HepG2 (cell line): ENCODE data around the gene ARFGAP2. TPM values are rescaled to one million over a fixed set of nuclear protein-coding genes. Genes with fewer than 3 reads are reported as not detected.
A peak's percentile ranks its signal among the peaks of the same experiment; 100 is the strongest.

Experiments
- ATAC-seq: fragments of 200-7000 bp; cut with Tn5 transposase; 3 replicates; pipeline ENCODE4 v1.9.1; 2020; ENCODE audit warnings: mild to moderate bottlenecking, moderate library complexity
- BruUV-seq: library from RNA; stranded (reverse); fragments of 400-500 nt; replicated peaks from 2 replicates; lab custom pipeline; 2021; lab: Mats Ljungman, UMichigan
- CTCF ChIA-PET: fragments of 300-600 bp; formaldehyde crosslinking; extraction: SDS; loops from one replicate; lab custom pipeline; 2021; ENCODE audit warnings: low total read pairs, inconsistent platforms, low intra/inter-chr PET ratio; lab: Yijun Ruan, JAX
- POLR2A ChIA-PET: fragments of 350-600 bp; sonication (Branson Sonifier 250); formaldehyde crosslinking; loops from one replicate; lab custom pipeline; 2020; ENCODE audit warnings: antibody characterized with exemption, inconsistent platforms; lab: Yijun Ruan, JAX
- DNase-seq: peaks from one replicate; pipeline ENCODE4 v3.0.0-alpha.2; 2015; ENCODE audit warnings: low spot score
- FAIRE-seq: peaks from 3 replicates; lab custom pipeline; 2011; peaks lifted over from hg19 to GRCh38; lab: Jason Lieb, UNC
- H2AFZ ChIP-seq: one replicate; pipeline ENCODE4 v1.6.1; 2011; ENCODE audit warnings: low read length, inconsistent platforms
- H3K27ac ChIP-seq: fragments of 300-600 bp; 3 replicates; pipeline ENCODE4 v1.8.0; 2011; ENCODE audit warnings: mixed run types, mild to moderate bottlenecking, mixed read lengths, low read length, inconsistent platforms; ENCODE audit not compliant: insufficient read depth; ENCODE audit errors: extremely low read length
- H3K27me3 ChIP-seq, 2 experiments: fragments of 200-600 bp in 1 of 2; 2 replicates in 1 of 2; 3 replicates in 1 of 2; pipeline versions ENCODE4 v1.6.0 to v1.8.0; 2011; ENCODE audit warnings: low read length in 2 of 2, mild to moderate bottlenecking in 2 of 2, moderate library complexity in 2 of 2, inconsistent platforms in 1 of 2; ENCODE audit not compliant: insufficient read depth in 2 of 2, control insufficient read depth in 1 of 2
- H3K36me3 ChIP-seq, 2 experiments: fragments of 200-600 bp in 1 of 2; replicated peaks in 1 of 2; 2 replicates in 1 of 2; 3 replicates in 1 of 2; pipeline versions ENCODE4 v1.5.1 to v1.8.0; 2011; ENCODE audit warnings: low read length in 2 of 2, inconsistent platforms in 1 of 2; ENCODE audit not compliant: insufficient read depth in 2 of 2, control insufficient read depth in 1 of 2
- H3K4me1 ChIP-seq: 2 replicates; pipeline ENCODE4 v1.5.1; 2012; ENCODE audit warnings: low read length, inconsistent platforms; ENCODE audit not compliant: insufficient read depth
- H3K4me2 ChIP-seq: 2 replicates; pipeline ENCODE4 v1.6.0; 2011; ENCODE audit warnings: low read depth, low read length, inconsistent platforms
- H3K4me3 ChIP-seq, 3 experiments: fragments of 200-600 bp in 1 of 3; sonication (generic), shearing (Covaris generic) in 1 of 3; replicated peaks in 1 of 3; 2 replicates each; pipeline ENCODE4 v1.5.1; 2011 to 2016; ENCODE audit warnings: low read length in 3 of 3, inconsistent platforms in 2 of 3, low read depth in 2 of 3, mild to moderate bottlenecking in 2 of 3, control low read depth in 1 of 3, mixed read lengths in 1 of 3; ENCODE audit not compliant: insufficient read depth in 1 of 3
- H3K79me2 ChIP-seq: one replicate; pipeline ENCODE4 v1.6.1; 2011; ENCODE audit warnings: low read length, inconsistent platforms; ENCODE audit not compliant: insufficient read depth
- H3K9ac ChIP-seq: 2 replicates; pipeline ENCODE4 v1.6.0; 2011; ENCODE audit warnings: mild to moderate bottlenecking, low read depth, low read length, inconsistent platforms; ENCODE audit not compliant: insufficient read depth
- H3K9me3 ChIP-seq: 2 replicates; pipeline ENCODE4 v1.5.1; 2012; ENCODE audit warnings: mild to moderate bottlenecking, low read length
- H4K20me1 ChIP-seq: 2 replicates; pipeline ENCODE4 v1.6.0; 2011; ENCODE audit warnings: inconsistent platforms, mild to moderate bottlenecking, low read length, moderate library complexity; ENCODE audit not compliant: insufficient read depth
- AGO2 ChIP-seq: fragments of 200-400 bp; formaldehyde crosslinking; optimal IDR thresholded peaks from 2 replicates; pipeline ENCODE3; 2017; ENCODE audit warnings: mild to moderate bottlenecking, low read depth, low read length, moderate library complexity
- BHLHE40 ChIP-seq: IDR thresholded peaks from 2 replicates; pipeline ENCODE4 v1.6.1; 2011; ENCODE audit warnings: low read length, improper control_type of control experiment
- SSRP1 ChIP-seq: IDR thresholded peaks from 2 replicates; pipeline ENCODE4 v1.6.1; 2016; ENCODE audit warnings: control low read depth
- WGBS: methylation state at CpG from one replicate; pipeline ENCODE4 v1.1.6; 2017; ENCODE audit warnings: low lambda C conversion rate; 5-methylcytosine and 5-hydroxymethylcytosine counted together
- in situ Hi-C: cut with HindIII; loops from 2 replicates; pipeline ENCODE4 v1.10.0; 2017; ENCODE audit warnings: low pct_unique_long_range_greater_than_20kb; ENCODE audit not compliant: extremely low pct_ligation_motif_present
- intact Hi-C: fragments of 100-400 bp; cut with micrococcal nuclease; formaldehyde crosslinking; loops from one replicate; pipeline ENCODE4 v1.10.0; 2022; ENCODE audit not compliant: unreplicated experiment
- polyA plus RNA-seq, 8 experiments: library from polyadenylated mRNA; depleted of rRNA in 3 of 8; stranded (reverse) in 7 of 8; unstranded in 1 of 8; fragments of >200 nt; fragmentation: Illumina TruSeq in 4 of 8; extraction: Trizol in 4 of 8; gene quantifications; 2 replicates each; pipeline versions ENCODE4 v1.2.1 to v1.2.3, GENCODE V29; 2011 to 2016; ENCODE audit warnings: low read depth in 4 of 8, missing spikeins in 1 of 8, mixed read lengths in 1 of 8; ENCODE audit not compliant: insufficient read depth in 1 of 8
- total RNA-seq, 5 experiments: library from RNA; depleted of rRNA; stranded (reverse); fragments of >200 nt; fragmentation: Illumina TruSeq; extraction: Trizol; gene quantifications; 2 replicates each; pipeline ENCODE4 v1.2.3, GENCODE V29; 2016; ENCODE audit warnings: low read depth in 1 of 5
- TF ChIP-seq, protein P1 (sequence below): sonication (generic); formaldehyde crosslinking; IDR thresholded peaks from 2 replicates; pipeline ENCODE4 v1.4.0; 2020; ENCODE audit warnings: mild to moderate bottlenecking, missing genetic modification reagents
- TF ChIP-seq, protein P2 (sequence below): sonication (generic); formaldehyde crosslinking; IDR thresholded peaks from 2 replicates; pipeline ENCODE4 v1.5.1; 2020; ENCODE audit warnings: mild to moderate bottlenecking, missing genetic modification reagents, moderate library complexity

ARFGAP2 gene
- total and polyA plus RNA-seq, 2 of the 13 experiments (the other 11 are each of a cell fraction or from before 2014, with no cell fraction given), result 32.3 to 75.3 TPM

DNA sequence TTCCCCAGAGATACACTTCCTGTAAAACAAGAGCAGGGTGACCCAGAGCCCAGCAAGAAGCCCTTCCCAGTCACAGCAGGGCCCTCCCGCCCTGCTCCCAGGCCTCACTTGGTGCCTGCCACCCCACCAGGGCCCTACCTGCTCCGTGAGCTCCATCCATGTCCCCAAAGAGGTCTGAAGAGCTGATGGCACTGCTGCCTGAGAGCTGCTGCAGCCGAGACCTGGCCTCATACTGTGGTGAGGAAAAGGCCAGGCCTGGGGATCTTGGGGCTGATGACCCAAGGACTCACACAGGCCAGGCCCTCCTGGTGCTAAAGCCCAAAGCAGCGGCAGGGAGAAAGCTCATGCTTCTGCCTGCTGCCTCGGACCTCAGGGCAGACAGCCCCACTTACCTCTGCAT, 10.3 kb downstream of the ARFGAP2 start:
- TF ChIP-seq SSRP1 (CRISPR knock-in tag) (0 out of 2 replicates have a peak, but pooled peaks have one; percentile 31), BHLHE40 (no peak), AGO2 (peak; percentile 64)
- TF ChIP-seq, protein P1, sequence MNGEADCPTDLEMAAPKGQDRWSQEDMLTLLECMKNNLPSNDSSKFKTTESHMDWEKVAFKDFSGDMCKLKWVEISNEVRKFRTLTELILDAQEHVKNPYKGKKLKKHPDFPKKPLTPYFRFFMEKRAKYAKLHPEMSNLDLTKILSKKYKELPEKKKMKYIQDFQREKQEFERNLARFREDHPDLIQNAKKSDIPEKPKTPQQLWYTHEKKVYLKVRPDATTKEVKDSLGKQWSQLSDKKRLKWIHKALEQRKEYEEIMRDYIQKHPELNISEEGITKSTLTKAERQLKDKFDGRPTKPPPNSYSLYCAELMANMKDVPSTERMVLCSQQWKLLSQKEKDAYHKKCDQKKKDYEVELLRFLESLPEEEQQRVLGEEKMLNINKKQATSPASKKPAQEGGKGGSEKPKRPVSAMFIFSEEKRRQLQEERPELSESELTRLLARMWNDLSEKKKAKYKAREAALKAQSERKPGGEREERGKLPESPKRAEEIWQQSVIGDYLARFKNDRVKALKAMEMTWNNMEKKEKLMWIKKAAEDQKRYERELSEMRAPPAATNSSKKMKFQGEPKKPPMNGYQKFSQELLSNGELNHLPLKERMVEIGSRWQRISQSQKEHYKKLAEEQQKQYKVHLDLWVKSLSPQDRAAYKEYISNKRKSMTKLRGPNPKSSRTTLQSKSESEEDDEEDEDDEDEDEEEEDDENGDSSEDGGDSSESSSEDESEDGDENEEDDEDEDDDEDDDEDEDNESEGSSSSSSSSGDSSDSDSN (CRISPR knock-in tag), result no peak
- TF ChIP-seq, protein P2, sequence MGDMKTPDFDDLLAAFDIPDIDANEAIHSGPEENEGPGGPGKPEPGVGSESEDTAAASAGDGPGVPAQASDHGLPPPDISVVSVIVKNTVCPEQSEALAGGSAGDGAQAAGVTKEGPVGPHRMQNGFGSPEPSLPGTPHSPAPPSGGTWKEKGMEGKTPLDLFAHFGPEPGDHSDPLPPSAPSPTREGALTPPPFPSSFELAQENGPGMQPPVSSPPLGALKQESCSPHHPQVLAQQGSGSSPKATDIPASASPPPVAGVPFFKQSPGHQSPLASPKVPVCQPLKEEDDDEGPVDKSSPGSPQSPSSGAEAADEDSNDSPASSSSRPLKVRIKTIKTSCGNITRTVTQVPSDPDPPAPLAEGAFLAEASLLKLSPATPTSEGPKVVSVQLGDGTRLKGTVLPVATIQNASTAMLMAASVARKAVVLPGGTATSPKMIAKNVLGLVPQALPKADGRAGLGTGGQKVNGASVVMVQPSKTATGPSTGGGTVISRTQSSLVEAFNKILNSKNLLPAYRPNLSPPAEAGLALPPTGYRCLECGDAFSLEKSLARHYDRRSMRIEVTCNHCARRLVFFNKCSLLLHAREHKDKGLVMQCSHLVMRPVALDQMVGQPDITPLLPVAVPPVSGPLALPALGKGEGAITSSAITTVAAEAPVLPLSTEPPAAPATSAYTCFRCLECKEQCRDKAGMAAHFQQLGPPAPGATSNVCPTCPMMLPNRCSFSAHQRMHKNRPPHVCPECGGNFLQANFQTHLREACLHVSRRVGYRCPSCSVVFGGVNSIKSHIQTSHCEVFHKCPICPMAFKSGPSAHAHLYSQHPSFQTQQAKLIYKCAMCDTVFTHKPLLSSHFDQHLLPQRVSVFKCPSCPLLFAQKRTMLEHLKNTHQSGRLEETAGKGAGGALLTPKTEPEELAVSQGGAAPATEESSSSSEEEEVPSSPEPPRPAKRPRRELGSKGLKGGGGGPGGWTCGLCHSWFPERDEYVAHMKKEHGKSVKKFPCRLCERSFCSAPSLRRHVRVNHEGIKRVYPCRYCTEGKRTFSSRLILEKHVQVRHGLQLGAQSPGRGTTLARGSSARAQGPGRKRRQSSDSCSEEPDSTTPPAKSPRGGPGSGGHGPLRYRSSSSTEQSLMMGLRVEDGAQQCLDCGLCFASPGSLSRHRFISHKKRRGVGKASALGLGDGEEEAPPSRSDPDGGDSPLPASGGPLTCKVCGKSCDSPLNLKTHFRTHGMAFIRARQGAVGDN (CRISPR knock-in tag), result peak; percentile 21; the same call in 1 of the 2 replicates
- in situ Hi-C loops, result no loop called here
- Histone ChIP-seq H3K36me3 (peaks cover 38 to 65% of the 10 kb centered on the region in 2 experiments), H3K4me2 (no peak overlapping the region), H3K9me3 (no peaks in the 10 kb centered on the region), H3K9ac (no peak overlapping the region), H4K20me1 (peaks cover 10% of the 10 kb centered on the region; the same call in 1 of the 2 replicates), H2AFZ (no peak overlapping the region), H3K27ac (no peak overlapping the region), H3K4me1 (peaks cover 17% of the 10 kb centered on the region), H3K4me3 (no peak overlapping the region), H3K27me3 (no peaks in the 10 kb centered on the region), H3K79me2 (peaks cover 17% of the 10 kb centered on the region)
- DNase-seq, result no peak
- no peak for FAIRE-seq
- BruUV-seq, result no TSS peak
- ChIA-PET CTCF (no interaction called here), POLR2A (interaction anchor here (1.2 kb wide), 1 partner anchor 20 kb away, joined by 4 read pairs; no protein-coding TSS in a partner anchor)
- no peak for ATAC-seq
- intact Hi-C loops, result no loop called here
- WGBS, result 80% methylated on average over 1 of the region's 5 CpGs
